GM13976 (cell line): Measurements from ENCODE around the gene ARRDC2.

Source experiments
- DNase-seq: peaks from one replicate; pipeline ENCODE4 v3.0.0; 2012; ENCODE audit warnings: low spot score
- in situ Hi-C: fragments of 300-500 bp; cut with MboI; formaldehyde crosslinking; loops from one replicate; pipeline ENCODE4 v1.12.0; 2022; ENCODE audit warnings: low sequenced_read_pairs, mixed read lengths, inconsistent platforms; ENCODE audit not compliant: unreplicated experiment
- TF ChIP-seq, protein P1 (sequence below): IDR thresholded peaks from 2 replicates; pipeline ENCODE4 v1.5.1; 2012; ENCODE audit warnings: borderline replicate concordance, mild to moderate bottlenecking; ENCODE audit not compliant: insufficient read depth; ENCODE audit errors: extremely low read depth, missing control alignments, control extremely low read depth

Gene ARRDC2

DNA sequence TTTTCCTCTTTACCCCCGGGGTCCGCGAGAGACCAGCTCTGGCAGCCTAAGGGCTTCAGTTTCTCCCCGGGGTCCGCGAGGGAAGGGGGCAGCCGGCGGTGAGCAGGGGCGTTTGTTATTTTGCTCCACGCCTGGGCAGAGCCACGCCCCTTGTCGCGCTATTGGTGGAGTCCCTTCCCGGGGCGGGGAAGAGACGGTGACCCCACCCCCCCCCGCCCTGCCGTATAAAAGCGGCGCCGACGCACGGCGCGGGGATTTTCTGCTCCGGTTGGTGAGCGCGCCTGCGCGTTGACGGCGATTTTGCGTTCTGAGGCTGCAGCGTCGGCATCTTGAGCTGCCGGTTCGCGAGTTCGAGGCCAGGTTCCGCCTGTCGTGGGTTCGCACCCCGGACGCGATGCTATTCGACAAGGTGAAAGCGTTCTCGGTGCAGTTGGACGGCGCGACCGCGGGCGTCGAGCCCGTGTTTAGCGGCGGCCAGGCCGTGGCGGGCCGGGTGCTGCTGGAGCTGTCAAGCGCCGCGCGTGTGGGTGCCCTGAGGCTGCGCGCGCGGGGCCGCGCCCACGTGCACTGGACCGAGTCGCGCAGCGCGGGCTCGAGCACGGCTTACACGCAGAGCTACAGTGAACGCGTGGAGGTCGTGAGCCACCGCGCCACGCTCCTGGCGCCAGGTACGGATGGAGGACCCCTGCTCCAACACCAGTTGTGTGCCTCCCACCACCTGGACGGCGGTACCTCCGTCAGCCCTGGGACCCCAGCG lies at the start of gene ARRDC2:
Gene ARRDC2 (plus strand): TSS at position 254 of the 757 bp plus-strand sequence. CDS start 141 bp downstream, at position 395.
- peak; percentile 98 for DNase-seq
- in situ Hi-C loops: no loop called here
- TF ChIP-seq, protein P1, sequence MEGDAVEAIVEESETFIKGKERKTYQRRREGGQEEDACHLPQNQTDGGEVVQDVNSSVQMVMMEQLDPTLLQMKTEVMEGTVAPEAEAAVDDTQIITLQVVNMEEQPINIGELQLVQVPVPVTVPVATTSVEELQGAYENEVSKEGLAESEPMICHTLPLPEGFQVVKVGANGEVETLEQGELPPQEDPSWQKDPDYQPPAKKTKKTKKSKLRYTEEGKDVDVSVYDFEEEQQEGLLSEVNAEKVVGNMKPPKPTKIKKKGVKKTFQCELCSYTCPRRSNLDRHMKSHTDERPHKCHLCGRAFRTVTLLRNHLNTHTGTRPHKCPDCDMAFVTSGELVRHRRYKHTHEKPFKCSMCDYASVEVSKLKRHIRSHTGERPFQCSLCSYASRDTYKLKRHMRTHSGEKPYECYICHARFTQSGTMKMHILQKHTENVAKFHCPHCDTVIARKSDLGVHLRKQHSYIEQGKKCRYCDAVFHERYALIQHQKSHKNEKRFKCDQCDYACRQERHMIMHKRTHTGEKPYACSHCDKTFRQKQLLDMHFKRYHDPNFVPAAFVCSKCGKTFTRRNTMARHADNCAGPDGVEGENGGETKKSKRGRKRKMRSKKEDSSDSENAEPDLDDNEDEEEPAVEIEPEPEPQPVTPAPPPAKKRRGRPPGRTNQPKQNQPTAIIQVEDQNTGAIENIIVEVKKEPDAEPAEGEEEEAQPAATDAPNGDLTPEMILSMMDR: no peak

DNA sequence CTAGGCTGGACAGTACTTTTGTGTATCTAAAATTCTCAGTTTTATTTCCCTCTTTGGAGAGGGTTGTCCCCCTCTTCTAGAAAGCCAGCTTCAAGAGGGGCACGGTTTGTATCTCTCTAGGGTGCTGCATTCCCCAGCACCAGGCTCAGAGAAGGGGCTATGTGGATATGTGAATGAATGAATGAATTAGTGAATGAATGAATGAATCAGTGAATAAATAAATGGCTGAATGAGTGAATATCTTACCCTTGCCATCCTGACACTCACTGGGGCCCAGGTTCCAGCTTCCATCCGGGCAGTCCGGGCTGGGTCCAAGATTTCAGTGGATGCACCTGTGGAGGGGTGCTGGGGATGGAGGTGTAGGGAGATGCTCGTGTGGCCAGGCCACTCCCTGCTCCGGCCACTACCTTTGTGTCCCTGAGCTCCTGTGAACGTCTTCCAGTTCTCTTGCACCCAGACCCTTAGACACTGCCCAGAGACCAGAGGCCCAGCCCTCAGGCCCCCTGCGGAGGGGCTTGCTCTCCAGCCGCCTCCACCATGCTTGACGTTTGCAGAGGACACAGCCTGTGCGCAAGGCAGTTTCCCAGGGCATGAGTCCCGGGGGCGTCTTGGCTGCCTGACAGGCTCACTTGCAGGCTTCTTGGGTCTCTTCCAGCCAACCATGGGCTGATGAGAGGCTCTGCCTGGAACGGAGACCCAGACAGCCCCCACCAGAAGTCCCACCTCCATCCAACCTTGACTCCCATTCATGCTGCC lies 43.9 kb upstream of the ARRDC2 start:
- TF ChIP-seq, protein P1: no peak
- DNase-seq: no peak
- in situ Hi-C loops: no loop called here

DNA sequence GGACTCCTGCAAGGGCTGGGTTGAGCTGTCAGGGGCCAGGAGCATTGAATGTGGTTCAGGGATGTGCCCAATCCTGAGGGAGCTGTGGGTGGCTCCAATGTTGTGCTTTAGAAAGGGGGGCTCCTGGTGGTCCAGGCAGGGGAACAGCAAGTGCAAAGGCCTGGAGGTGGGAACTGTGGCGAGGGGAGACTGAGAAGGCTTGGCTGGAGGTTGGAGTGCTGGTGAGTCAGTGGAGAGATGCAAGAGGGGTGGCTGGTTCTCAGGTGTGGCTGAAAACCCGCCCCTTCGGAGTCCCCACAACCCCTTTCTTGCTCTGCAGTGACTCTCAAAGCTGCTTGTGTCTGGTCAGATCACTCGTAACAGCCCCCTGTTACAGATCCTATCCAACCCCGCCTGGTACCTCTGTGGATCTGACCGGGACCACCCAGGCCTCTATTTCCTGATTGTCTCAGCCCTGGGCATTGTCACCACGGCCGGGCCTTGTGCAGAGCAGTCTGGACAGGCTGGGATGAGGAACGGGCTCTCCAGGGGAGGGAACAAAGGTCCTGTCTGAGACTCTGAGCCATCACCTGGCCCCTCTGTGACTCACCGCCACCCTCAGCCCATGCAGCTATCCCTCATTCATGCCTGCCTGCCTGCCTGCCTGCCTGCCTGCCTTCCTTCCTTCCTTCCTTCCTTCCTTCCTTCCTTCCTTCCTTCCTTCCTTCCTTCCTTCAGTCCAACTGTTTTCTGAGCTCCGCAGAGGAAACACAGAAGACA lies 42.4 kb upstream of the ARRDC2 start:
- TF ChIP-seq, protein P1: no peak
- no peak for DNase-seq
- in situ Hi-C loops: no loop called here

DNA sequence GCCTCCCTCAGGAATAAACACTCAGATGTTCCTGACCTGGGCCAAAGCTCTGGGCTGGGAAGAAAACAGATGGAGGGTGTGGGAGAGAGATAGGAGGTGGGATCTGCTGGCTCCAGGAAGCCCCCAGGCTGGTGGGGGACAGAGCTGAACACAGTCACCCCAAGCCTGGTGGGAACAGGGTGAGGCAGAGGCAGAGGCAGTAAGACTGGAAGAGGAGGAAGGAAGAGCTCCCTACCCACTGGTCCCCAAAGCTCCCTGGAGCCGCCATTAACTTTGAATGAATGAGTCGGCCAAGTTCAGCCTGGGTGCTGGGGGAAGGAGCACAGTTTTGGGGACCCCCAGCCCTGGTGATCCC lies 41.9 kb upstream of the ARRDC2 start:
- in situ Hi-C loops: no loop called here
- TF ChIP-seq, protein P1: no peak
- DNase-seq: no peak

DNA sequence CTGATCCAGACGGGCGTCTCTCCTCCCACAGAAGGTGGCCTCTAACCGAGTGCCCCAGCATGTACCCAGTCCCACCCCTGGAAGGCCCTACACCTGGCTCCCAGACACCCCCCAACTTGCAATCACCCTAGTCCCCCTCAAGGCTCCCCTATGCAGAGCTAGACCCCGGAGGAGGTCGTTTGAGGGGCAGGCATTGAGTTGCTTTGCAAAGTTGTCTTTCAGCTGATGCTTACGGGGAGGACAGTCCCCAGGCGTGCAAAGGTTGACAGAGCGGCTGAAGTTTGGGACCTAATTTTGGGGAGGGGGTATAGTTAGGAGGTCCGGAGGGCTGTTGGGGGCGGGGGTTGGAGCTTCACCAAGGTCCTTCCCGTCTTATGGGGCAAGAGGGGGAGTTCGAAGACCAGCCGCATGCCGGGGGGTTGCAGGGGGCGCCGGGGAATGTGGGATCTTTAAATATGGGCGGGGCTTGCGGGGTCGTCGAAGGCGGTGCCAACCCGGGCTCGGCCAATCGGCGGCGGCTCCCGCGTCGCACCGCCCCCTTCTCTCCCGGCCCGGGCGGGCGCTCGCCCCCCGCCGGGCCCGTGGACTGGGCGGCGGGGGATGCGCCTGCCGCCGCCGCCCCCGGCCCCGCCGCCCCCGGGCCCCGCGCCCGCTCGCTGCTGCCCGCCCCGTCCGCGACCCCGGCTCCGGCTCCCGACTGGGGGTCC lies 41.3 kb upstream of the ARRDC2 start, which contains the start of gene KCNN1:
Gene KCNN1 (plus strand): TSS at position 558 of the 707 bp plus-strand sequence. CDS start 6,782 bp downstream, outside the sequence.
- peak; percentile 68 for DNase-seq
- in situ Hi-C loops: no loop called here
- TF ChIP-seq, protein P1: no peak
